Effector CD4-positive, alpha-beta T cell (primary cell): ENCODE results near the gene CCL15.
A peak's percentile ranks its signal among the peaks of the same experiment; 100 is the strongest.

ENCODE experiments used
- DNase-seq: peaks from one replicate; pipeline ENCODE4 v3.0.0-alpha.2; 2020

Gene CCL15

DNA sequence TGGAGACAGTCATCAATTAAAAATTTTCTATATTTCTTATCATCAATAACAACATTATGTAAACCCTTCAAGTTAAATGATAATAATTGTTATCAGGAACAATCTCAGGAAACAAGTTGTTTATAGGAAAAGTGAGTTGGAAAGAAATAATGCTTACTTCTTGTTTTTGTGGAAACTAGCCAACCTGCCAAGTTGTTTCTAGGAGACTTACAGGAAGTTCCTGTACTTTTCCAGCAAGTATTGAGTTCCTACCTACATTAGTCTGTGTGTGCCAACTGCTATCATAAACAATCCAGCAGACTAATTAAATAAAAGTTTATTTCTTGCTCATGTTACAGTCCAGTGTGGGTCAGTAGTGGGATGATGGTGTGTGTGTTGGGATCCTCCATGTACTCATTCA lies 13.2 kb downstream of the CCL15 start:
- DNase-seq = no peak

DNA sequence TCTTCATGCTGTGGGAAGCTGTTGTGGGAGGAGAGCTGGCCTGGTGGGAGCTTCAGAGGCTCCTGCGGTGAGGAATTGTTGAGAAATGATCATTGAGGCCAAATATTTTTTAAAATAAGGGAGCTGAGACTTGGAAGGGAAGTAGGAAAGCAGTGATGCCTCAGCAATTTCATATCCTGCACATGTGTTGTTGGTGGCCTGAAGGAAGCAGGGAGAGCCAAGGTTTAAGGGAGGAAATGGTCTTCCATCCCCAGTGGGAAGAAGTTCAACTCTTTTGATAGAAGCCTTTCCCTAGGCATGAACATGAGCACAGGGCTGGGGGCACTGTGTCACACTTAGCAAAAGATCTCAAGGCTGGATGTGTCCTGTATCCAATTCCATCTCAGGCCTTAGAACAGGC lies 14.7 kb downstream of the CCL15 start, which contains the start of gene CCL14:
Gene CCL14 (minus strand): TSS at position 87 of the 400 bp plus-strand sequence. CDS start 80 bp downstream, at position 7.
- no peak for DNase-seq

DNA sequence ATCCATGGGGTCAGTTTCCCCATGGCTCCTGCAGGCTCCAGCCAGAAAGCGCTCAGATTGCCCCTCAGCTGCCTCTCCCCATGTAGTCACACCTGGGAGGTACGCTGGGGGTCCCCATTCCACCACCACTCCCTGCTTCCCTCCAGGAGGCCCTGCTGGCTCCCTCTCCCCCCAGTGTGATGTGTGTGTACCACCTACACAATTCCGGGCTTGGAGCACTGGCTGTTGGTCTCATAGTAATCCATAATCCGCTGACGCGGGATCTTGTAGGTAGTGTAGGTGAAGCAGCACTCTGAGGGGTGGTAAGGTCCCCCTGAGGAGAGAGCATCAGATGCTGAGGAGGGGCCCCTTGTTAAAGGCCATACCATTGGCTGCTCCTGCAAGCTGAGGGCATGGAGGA lies 17.2 kb downstream of the CCL15 start:
- DNase-seq = no peak

DNA sequence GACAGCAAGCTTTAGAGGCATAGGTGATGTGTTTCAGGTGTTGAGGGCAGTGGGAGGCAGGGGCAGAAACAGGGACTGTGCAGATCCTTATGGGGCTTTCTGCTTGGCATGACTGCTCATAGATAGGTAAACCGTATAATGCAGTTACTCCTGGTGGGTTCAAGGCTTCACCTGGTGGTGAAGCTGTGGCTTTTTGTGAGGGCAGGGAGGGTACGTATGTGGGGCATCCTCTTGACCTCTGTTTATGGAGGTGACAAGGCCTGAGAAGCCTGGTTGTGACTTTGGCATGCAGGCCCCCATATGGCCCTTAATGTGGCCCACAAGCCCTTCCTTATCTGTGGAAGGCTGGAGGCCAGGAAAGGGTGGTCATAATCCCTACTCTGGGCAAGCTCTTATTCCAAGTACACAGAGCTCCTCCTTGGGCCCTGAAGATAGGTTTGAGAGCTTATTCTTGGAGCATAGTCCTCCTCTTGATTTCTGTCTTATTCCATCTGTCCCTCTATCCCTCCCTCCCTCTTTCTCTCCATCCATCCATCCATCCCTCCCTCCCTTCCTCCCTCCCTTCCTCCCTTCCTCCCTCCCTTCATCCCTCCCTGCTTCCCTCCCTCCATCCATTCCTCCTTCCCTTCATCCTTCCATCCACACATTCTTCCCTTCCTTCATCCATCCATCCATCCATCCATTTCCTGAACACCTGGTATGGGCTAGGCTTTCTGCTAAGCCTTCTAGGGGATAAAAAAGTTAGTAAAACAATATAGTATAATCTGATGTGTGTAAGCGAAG lies 18.8 kb downstream of the CCL15 start:
- DNase-seq = no peak

DNA sequence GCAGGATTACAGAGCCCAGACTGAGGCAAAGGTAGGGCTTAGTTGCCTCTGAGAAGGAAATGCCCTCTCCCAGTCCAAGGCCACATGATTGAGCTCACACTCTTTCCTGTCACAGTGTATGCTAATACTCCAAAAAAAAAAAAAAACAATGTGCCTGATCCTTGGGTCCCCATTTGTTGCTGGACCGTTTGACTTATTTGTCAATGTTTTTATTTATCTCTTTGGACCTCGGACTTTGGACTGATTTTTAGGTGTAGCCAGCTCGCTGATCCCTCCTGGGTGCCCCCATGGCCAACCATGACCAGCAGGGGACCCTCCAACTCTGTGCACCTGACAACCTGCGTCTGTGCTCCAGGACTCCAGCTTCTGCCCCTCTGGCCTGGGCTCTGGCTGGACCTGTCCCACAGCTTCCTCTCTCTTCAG lies 19.4 kb downstream of the CCL15 start:
- no peak for DNase-seq

DNA sequence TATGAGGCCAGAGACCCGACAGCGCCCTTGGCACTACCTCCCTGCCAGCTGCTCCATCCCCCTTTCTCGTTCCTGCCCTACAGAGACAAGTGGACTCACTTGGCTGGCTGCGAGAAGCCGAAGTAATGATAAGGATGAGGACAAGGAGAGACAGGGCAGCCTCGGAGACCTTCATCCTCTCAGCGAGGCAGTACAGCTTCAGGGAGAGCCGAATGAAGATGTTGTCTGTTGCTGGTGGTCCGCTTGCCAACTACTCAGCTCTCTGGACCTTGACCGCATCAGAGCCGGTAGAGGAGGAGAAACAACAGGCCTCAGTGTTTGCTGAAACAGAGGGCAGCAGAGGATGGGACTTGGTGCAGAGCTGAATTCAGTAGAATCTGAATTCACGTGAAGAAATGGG lies 20.1 kb downstream of the CCL15 start, which contains the start of gene CCL16:
Gene CCL16 (minus strand): TSS at position 252 of the 400 bp plus-strand sequence. CDS start 77 bp downstream, at position 175.
- DNase-seq = no peak

DNA sequence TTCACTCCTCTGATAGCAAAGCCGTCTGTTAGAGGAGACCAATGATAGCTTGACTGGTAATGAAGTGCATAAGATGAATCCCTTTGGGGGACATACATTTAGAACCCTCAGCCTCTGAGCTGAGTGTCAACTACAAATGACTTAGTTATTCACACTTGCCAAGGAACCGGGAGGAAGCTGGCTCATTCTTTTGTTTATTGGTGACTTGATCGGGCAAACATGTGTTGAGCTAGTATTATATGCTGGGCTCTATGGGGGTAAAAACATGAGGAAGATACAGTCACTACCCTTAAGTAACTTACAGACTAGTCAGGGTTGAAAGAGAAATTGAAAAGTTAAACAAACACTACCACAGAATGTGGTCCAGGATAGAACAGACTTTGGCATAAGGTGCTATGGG lies 23.0 kb downstream of the CCL15 start:
- DNase-seq = no peak

DNA sequence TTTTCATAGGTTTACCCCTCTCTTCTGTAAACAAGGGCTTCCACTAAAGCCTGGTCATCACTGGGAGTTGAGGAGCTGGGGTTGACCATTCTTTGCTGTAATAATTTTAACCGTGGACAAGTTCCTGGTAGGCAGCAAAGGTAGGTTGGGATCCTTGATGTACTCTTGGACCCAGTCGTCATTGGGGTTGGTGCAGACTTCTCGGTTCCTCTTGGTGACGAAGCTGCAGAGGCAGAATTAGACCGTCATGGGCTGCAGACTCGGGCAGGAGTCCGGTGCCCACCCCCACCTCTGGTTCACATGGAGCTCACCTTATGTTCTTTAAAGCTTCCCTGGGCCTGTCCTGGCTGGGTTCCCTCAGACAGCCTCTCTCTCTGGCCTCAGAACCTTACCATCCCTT lies 23.8 kb downstream of the CCL15 start:
- DNase-seq = no peak

DNA sequence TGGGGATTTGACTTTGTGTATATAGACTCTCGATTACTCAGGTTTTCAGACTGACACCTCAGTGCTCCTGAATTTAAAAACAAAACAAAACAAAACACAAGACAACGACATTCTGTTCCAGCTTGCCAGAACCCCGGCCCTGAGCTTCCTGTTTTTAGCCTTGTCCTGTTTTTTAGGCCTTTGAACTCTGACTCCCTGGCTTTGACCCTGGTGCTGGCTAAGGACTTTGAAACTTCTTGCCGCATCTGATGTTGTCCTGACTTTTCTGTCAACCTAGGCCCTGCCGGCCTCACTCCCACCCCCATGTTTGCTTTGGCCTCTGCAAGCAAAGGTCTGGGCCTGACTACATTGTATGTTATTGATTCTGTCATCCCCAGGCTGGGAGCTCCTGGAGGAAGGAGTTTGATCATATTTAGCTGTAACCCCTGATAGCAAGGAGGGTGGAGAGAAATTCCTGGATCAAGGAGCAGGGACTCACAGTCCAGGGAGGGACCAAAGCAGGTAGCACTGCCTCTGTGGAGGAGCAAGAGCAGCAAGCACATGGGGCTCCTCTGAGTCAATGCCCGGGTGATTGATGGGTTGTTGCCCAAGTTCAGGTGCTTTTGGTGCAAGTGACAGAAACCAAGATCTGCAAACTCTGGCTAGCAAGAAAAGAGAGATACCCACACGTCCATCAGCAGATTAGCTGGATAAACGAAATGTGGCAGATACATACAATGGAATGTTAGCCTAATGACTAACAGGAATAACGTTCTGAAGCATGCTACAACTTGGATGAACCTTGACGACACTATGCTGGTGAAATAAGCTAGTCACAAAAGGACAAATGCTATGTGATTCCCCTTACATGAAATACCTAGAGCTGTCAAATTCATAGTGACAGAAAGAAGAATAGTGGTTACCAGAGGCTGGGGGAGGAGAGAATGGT lies 27.8 kb downstream of the CCL15 start:
- DNase-seq = no peak

DNA sequence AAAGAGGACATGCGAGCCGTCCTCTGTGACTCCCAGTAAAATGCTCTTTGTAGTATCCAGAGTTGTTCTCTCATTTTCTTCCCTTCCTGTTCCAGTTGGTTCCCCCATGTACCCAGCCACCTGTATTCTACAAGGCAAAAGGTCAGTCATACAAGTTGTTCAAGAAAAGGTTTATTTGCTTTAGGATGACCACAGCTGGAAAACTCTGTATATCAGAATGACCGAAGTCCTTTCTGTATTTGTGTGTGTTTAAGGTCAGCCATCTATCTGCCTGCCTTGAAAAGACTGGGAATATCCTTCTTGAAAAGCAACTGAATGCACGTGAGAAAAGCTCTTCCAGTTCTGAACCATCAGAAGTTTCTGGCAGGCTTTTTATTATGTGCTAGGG lies 28.4 kb downstream of the CCL15 start:
- no peak for DNase-seq

DNA sequence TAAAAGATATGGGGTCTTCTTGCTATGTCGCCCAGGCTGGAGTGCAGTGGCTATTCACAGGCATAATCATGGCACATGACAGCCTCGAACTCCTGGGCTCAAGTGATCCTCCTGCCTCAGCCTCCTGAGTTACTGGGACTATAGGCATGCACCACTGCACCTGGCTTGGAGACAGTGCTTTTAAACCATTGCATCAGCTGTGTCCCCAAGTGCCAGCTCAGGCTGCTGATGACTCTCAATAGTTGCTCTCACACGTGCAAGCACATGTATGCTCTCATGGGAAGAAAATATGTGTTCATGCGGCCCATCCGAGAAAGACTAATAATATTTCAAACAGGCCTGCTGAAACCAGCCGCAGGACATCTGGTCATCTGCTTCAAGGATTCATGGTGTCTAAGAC lies 28.8 kb downstream of the CCL15 start:
- no peak for DNase-seq

DNA sequence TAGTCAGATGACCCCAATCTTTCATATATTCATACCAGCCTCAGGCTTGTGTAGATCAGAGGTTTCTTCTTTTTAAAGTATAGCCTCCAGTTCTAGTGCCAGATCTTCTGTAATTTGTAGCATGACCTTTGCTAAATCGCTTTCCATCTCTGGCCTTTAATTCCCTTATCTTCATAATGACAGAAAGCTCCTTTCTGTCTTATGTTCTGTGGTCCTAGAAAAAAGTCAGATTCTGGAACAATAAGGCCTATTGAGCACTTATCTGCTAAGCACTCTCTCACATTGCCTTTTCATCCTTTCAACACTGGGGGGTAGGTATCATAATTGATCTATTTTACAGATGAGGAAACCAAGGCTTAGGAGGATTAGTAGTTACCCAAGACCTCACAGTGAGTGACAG lies 29.3 kb downstream of the CCL15 start:
- DNase-seq = no peak

DNA sequence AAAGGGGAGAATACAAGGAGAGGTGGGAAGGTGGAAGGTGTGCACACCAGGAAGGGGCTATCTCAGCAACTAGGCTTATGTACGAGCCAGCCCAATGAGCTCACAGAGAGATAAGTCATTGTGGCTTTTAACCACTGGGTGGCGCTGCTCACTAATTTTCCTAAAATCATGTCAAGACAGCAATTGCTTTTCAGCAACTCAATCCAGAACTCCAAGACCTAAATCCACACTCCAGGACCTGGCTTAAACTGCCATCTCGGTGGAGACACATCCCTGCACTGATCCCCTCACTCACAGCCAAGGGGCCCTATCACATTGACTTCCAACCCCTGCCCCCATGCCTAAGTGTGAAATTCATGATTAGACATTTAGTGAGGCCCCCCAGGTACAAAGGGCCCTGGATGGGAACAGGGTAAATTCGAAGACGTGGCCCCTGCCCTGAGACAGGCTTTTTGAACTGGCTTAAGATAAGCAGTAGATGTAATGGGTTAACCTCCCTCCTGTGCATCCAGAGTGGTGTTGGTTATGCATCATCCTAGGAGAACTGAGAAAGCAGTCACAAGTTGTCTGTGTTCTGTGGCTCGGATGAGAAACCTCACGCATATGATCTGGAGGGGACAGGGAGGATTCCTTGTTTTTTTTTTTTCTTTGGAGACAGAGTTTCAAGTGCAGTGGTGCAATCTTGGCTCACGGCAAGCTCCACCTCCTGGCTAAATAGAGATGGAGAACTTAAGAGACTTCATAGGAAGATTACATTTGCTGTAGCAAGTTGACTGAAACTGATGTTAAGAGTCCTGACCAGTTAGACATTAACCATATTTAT lies 31.6 kb downstream of the CCL15 start:
- DNase-seq = peak; percentile 58

DNA sequence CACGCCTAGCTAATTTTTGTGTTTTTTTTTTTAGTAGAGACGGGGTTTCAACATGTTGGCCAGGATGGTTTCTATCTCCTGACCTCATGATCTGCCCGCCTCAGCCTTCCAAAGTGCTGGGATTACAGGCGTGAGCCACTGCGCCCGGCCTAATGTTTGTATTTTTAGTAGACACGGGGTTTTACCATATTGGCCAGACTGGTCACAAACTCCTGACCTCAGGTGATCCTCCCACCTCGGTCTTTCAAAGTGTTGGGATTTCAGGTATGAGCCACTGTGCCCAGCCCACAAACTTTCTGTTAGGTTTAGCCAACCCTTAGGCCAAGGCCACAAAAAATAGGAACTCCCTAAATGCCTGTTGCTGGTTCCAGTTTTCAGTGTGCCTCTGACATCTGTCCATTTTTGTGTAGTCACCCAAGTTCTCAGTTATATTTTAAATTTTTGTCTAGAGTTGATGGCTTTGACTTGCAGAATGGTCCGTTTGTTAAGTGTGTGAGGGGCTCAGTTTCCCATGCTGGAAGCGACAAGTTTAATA lies 32.8 kb downstream of the CCL15 start:
- no peak for DNase-seq

DNA sequence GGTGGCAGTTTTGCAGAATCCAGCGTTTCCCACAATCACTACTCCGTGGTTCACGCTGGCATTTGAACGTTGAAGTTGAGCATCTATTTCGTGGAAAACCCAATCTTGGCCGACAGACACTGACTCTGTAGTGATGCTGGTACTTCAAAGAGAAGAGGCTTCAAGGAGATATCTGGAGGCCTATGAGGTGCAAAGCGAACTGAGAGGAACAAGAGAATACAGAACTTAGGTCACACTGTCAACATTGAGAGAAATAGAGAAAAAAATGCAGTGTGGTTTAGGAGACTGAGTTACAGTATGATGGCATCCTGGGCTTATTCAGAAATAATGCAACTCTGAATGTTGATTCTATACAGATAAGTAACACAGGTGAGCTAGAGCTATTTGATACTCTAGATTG lies 36.1 kb downstream of the CCL15 start:
- no peak for DNase-seq

DNA sequence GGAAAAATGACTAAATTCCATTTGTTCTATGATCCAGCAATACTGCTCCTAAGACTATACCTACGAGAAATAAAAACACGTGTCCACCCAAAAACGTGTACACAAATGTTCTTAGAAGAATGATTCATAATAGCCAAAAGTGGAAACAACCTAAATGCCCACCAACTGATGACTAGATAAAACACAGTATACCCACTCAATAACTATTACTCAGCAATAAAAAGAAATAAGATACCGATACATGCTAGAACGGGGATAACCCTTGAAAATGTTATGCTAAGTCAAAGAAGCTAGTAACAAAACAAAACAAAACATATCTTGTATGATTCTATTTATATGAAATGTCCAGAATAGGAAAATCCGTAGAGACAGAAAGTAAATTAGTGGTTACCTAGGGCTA lies 37.7 kb downstream of the CCL15 start:
- DNase-seq = no peak

DNA sequence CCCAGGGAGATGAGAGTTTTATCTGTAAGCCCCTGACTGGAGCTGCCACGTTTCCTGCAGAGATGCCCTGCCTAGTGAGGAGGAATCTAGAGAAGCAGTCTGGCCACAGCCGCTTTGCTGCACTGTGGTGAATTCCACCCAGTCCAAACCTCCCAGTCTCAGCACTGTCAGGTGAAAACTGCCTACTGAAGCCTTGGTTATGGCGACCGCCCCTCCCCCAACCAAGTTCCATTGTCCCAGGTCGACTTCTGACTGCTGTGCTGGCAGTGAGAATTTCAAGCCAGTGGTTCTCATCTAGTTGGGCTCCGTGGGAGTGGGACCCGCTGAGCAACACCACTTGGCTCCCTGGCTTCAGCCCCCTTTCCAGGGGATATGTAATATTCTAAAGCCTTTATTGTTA lies 47.6 kb downstream of the CCL15 start:
- DNase-seq = no peak

DNA sequence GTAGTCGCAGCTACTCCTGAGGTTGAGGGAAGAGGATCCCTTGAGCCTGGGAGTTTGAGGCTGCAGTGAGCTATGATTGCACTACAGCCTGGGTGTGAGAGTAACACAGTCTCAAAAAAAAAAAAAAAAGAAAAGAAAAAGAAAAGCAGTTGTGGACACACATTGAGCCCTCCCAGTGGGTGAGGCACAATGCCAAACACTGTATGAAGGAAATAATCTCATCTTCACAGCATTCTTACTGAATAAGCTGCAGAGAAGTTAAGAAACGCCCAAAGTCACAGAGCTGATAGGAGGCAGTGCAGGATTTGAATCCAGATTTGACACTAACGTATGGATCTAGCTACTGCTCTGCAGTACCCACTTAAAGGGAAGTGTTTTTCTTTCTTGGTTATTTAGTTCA lies 52.0 kb downstream of the CCL15 start:
- DNase-seq = no peak

DNA sequence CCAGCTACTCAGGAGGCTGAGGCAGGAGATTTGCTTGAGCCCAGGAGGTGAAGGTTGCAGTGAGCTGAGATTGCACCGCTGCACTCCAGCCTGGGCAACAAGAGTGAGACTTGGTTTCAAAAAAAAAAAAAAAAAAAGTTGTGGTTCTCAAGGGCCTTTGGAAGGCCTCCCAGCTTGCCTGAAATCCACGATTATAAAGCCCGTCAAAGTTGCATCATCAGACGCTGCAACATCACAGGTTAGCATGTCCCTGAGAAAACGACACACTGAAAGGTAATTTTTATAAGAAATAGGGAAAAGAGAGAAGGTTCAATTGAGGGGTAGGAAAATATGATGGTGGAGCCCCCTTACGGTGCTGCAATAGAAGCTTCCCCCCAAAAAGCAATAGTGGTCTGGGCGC lies 53.3 kb downstream of the CCL15 start:
- no peak for DNase-seq
